Ishikawa (cell line): Measurements from ENCODE around the gene NRG2.

Source experiments
- CEBPB ChIP-seq: IDR thresholded peaks from 2 replicates; pipeline ENCODE4 v1.6.1; 2012
- CREB1 ChIP-seq: IDR thresholded peaks from 2 replicates; pipeline ENCODE4 v1.6.1; 2012; ENCODE audit warnings: low read depth
- EGR1 ChIP-seq: IDR thresholded peaks from 2 replicates; pipeline ENCODE4 v1.6.1; 2012
- EP300 ChIP-seq: IDR thresholded peaks from 2 replicates; pipeline ENCODE4 v1.6.1; 2012; ENCODE audit warnings: borderline replicate concordance
- FOXM1 ChIP-seq: IDR thresholded peaks from 2 replicates; pipeline ENCODE4 v1.6.1; 2012; ENCODE audit warnings: low read depth, borderline replicate concordance
- MAX ChIP-seq: IDR thresholded peaks from 2 replicates; pipeline ENCODE4 v1.6.1; 2012
- NFIC ChIP-seq: IDR thresholded peaks from 2 replicates; pipeline ENCODE4 v1.6.1; 2012
- RAD21 ChIP-seq: IDR thresholded peaks from 2 replicates; pipeline ENCODE4 v1.6.1; 2012; ENCODE audit warnings: low read depth
- REST ChIP-seq: IDR thresholded peaks from 2 replicates; pipeline ENCODE4 v1.6.1; 2012; ENCODE audit warnings: low read depth, mild to moderate bottlenecking
- TAF1 ChIP-seq: IDR thresholded peaks from 2 replicates; pipeline ENCODE4 v1.6.1; 2012; ENCODE audit warnings: low read depth, mild to moderate bottlenecking
- TCF12 ChIP-seq: IDR thresholded peaks from 2 replicates; pipeline ENCODE4 v1.6.1; 2012; ENCODE audit warnings: low read depth
- TEAD4 ChIP-seq: IDR thresholded peaks from 2 replicates; pipeline ENCODE4 v1.6.1; 2012
- USF1 ChIP-seq: IDR thresholded peaks from 2 replicates; pipeline ENCODE4 v1.6.1; 2012
- YY1 ChIP-seq: IDR thresholded peaks from 2 replicates; pipeline ENCODE4 v1.6.1; 2012; ENCODE audit warnings: low read depth
- ZBTB7A ChIP-seq: IDR thresholded peaks from 2 replicates; pipeline ENCODE4 v1.6.1; 2012; ENCODE audit warnings: low read depth

NRG2 gene

GRCh38 chr5:140027807-140028206, 15.3 kb downstream of the NRG2 start:
- TF ChIP-seq TCF12 (no peak), FOXM1 (no peak), TEAD4 (no peak), EGR1 (no peak)

GRCh38 chr5:140025736-140026135, 17.4 kb downstream of the NRG2 start:
- TF ChIP-seq NFIC = no peak
- no peak for TF ChIP-seq CEBPB
- no peak for TF ChIP-seq MAX
- TF ChIP-seq USF1 = no peak
- TF ChIP-seq YY1 = no peak
- no peak for TF ChIP-seq CREB1
- no peak for TF ChIP-seq REST
- TF ChIP-seq RAD21 = no peak
- TF ChIP-seq TAF1 = no peak
- no peak for TF ChIP-seq TCF12
- TF ChIP-seq ZBTB7A = no peak

GRCh38 chr5:140024928-140025327, 18.2 kb downstream of the NRG2 start:
- TF ChIP-seq CREB1 = no peak
- no peak for TF ChIP-seq NFIC

- TF ChIP-seq FOXM1 (no peak), CEBPB (no peak), CREB1 (no peak), EGR1 (no peak), EP300 (no peak), YY1 (no peak), TEAD4 (no peak), REST (no peak)
Observed at GRCh38 chr5:140023611-140024191, 19.4 kb downstream of the NRG2 start.

- TF ChIP-seq TCF12 (no peak), YY1 (no peak), TAF1 (no peak), FOXM1 (no peak), CREB1 (no peak), NFIC (no peak), ZBTB7A (no peak), USF1 (no peak), EGR1 (no peak), TEAD4 (no peak), EP300 (no peak), CEBPB (no peak), MAX (no peak), REST (no peak), RAD21 (no peak)
Observed at GRCh38 chr5:140020601-140021177, 22.4 kb downstream of the NRG2 start.
